T1000 (cell line): ENCODE data around the gene ADAMTS2.
"Not testable (repeated sequence)": the region's sequence is repeated elsewhere in the genome, so short reads cannot be mapped to it uniquely, and the experiment has no call there.

Source experiments
- DNase-seq: peaks from one replicate; lab custom pipeline; 2025; ENCODE audit warnings: mixed read lengths; lab: John Stamatoyannopoulos, UW

ADAMTS2 gene

GRCh38 chr5:179296150-179296821 lies 49.0 kb downstream of the ADAMTS2 start:
- DNase-seq: no peak

- DNase-seq: no peak
These were observed 49.5 kb downstream of the ADAMTS2 start for GRCh38 chr5:179295778-179296149.

GRCh38 chr5:179294891-179295777 lies 50.1 kb downstream of the ADAMTS2 start:
- DNase-seq: no peak

- DNase-seq: no peak
These were observed 51.0 kb downstream of the ADAMTS2 start for GRCh38 chr5:179294131-179294780.

- no peak for DNase-seq
These were observed 52.3 kb downstream of the ADAMTS2 start for GRCh38 chr5:179292681-179293635.

- no peak for DNase-seq
These were observed 53.1 kb downstream of the ADAMTS2 start for GRCh38 chr5:179292202-179292601.

- DNase-seq: no peak
These were observed 54.4 kb downstream of the ADAMTS2 start for GRCh38 chr5:179290681-179291540.

GRCh38 chr5:179289756-179290385 lies 55.4 kb downstream of the ADAMTS2 start:
- no peak for DNase-seq

- no peak for DNase-seq
These were observed 56.5 kb downstream of the ADAMTS2 start for GRCh38 chr5:179288809-179289185.

GRCh38 chr5:179288101-179288808 lies 57.0 kb downstream of the ADAMTS2 start:
- no peak for DNase-seq

- no peak for DNase-seq
These were observed 57.6 kb downstream of the ADAMTS2 start for GRCh38 chr5:179287631-179288030.

GRCh38 chr5:179287071-179287470 lies 58.2 kb downstream of the ADAMTS2 start:
- DNase-seq: no peak

- DNase-seq: not testable (repeated sequence)
These were observed 59.5 kb downstream of the ADAMTS2 start for GRCh38 chr5:179285776-179286162.

- no peak for DNase-seq
These were observed 60.3 kb downstream of the ADAMTS2 start for GRCh38 chr5:179284751-179285631.

- not testable (repeated sequence) for DNase-seq
These were observed 61.4 kb downstream of the ADAMTS2 start for GRCh38 chr5:179283908-179284307.

- DNase-seq: no peak
These were observed 63.6 kb downstream of the ADAMTS2 start for GRCh38 chr5:179281694-179282093.

GRCh38 chr5:179280095-179280490 lies 65.2 kb downstream of the ADAMTS2 start:
- no peak for DNase-seq

- no peak for DNase-seq
These were observed 65.7 kb downstream of the ADAMTS2 start for GRCh38 chr5:179279347-179280094.
